HUES64 (cell line): ENCODE measurements around the gene BLTP3B.
A peak's percentile ranks its signal among the peaks of the same experiment; 100 is the strongest.
"Not testable (repeated sequence)": the region's sequence is repeated elsewhere in the genome, so short reads cannot be mapped to it uniquely, and the experiment has no call there.

Source experiments
- H3K27ac ChIP-seq: 2 replicates; pipeline ENCODE4 v1.7.0; 2013; ENCODE audit warnings: low read depth, low read length, inconsistent platforms
- H3K27me3 ChIP-seq: 2 replicates; pipeline ENCODE4 v1.6.1; 2013; ENCODE audit warnings: mild to moderate bottlenecking, low read length; ENCODE audit not compliant: insufficient read depth
- H3K36me3 ChIP-seq: 2 replicates; pipeline ENCODE4 v1.6.1; 2013; ENCODE audit warnings: mild to moderate bottlenecking, low read length; ENCODE audit not compliant: insufficient read depth
- H3K4me1 ChIP-seq: 2 replicates; pipeline ENCODE4 v1.6.1; 2013; ENCODE audit warnings: mild to moderate bottlenecking, low read length, moderate library complexity; ENCODE audit not compliant: insufficient read depth
- H3K4me3 ChIP-seq: 2 replicates; pipeline ENCODE4 v1.5.1; 2013; ENCODE audit warnings: mild to moderate bottlenecking, low read length, moderate library complexity
- H3K9ac ChIP-seq: 2 replicates; pipeline ENCODE4 v1.6.1; 2013; ENCODE audit warnings: mild to moderate bottlenecking, low read depth, low read length
- H3K9me3 ChIP-seq: 2 replicates; pipeline ENCODE4 v1.6.1; 2013; ENCODE audit warnings: low read depth, low read length; ENCODE audit not compliant: insufficient read depth
- WGBS: fragments of 150-250, 120-280 bp; methylation state at CpG from one replicate; pipeline ENCODE4 v1.1.7; 2013; ENCODE audit warnings: missing lambda C conversion rate; 5-methylcytosine and 5-hydroxymethylcytosine counted together

The BLTP3B gene

DNA sequence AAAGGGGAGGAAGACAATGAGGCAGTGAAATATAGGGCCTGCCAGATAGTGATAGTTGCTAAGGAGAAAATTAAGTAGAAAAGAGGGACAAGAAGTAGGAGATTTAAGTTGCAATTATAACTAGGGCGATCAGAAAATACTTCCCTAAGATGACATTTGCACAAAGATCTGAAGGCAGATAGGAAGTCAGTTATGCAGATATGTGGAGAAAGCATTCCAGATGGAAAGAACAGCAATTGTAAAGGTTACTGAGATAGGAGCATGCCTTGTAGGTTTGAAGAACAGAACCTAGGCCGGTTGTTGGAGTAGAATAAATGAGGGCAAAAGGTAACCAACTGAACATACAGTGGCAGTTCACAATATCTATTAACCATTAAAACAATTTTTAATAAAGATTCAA, 36.6 kb upstream of the BLTP3B start:
- H3K4me1 ChIP-seq = 0 out of 2 replicates have a peak, but pooled peaks cover 3% of the 10 kb centered on the region
- no peak overlapping the region for H3K27ac ChIP-seq
- WGBS = 87% methylated on average over 2 of the region's 2 CpGs
- peaks cover 19% of the 10 kb centered on the region for H3K36me3 ChIP-seq
- no peak overlapping the region for H3K9ac ChIP-seq
- no peak overlapping the region for H3K4me3 ChIP-seq
- no peaks in the 10 kb centered on the region for H3K27me3 ChIP-seq
- H3K9me3 ChIP-seq = no peaks in the 10 kb centered on the region

DNA sequence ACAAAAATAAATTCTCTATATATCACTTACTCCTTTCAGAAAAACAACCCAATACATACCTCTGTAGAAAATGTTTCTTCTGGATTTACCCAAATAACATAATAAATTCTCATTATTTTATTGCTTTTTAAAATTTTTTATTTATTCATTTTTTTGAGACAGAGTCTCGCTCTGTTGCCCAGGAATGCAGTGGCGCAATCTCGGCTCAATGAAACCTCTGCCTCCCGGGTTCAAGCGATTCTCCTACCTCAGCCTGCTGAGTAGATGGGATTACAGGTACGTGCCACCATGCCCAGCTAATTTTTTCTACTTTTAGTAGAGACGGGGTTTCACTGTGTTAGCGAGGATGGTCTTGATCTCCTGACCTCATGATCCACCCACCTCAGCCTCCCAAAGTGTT, 33.8 kb upstream of the BLTP3B start:
- peaks cover 26% of the 10 kb centered on the region for H3K36me3 ChIP-seq
- not testable (repeated sequence) for H3K4me1 ChIP-seq, H3K4me3 ChIP-seq, H3K9ac ChIP-seq, H3K27me3 ChIP-seq, H3K9me3 ChIP-seq, H3K27ac ChIP-seq
- WGBS = 92% methylated on average over 8 of the region's 8 CpGs

DNA sequence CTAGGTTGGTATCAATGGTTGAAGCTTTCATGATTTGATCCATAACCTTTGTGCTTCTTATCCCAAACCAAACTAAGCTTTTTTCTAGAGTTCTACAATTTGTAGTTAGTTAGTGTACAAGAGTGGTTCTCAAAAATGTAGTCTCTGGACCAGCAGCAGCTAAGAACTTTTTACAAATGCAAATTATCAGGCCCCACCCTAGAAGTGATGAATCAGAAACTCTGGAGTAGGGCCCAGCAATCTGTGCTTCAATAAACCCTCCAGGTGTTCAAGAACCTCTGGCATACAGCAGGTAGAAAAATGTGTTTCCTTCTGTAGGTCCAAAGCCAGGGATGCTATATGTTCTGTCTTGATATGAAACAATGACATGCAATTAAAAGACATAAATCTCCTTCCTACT, 31.8 kb upstream of the BLTP3B start:
- Histone ChIP-seq H3K4me3 (no peak overlapping the region), H3K9me3 (no peaks in the 10 kb centered on the region), H3K36me3 (peaks cover 19% of the 10 kb centered on the region), H3K27ac (no peak overlapping the region), H3K4me1 (no peaks in the 10 kb centered on the region), H3K9ac (no peak overlapping the region), H3K27me3 (no peaks in the 10 kb centered on the region)

DNA sequence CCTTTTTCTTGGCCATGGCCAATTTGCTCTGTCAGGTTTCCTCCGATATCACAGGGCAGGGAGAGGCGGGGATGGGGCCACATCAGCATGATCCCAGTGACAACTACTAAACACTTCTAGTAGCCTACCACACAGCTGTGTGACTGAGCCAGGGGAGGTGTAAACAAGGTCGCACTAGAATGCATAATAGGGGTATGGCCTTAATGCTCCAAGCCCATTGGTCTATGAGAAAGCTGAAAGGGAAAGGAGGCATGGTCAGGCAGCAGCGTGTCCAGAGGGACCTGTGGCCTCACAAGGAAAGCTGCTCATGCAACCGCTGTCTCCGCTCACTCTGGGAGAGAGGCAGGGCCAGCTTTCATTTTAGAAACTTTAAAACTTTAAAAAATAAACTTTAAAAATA, 30.4 kb upstream of the BLTP3B start:
- H3K9me3 ChIP-seq = no peaks in the 10 kb centered on the region
- H3K4me1 ChIP-seq = no peaks in the 10 kb centered on the region
- H3K4me3 ChIP-seq = no peak overlapping the region
- H3K36me3 ChIP-seq = peaks cover 14% of the 10 kb centered on the region; the same call in 1 of the 2 replicates
- 86% methylated on average over 6 of the region's 6 CpGs for WGBS
- no peak overlapping the region for H3K9ac ChIP-seq
- H3K27ac ChIP-seq = no peak overlapping the region
- no peaks in the 10 kb centered on the region for H3K27me3 ChIP-seq

DNA sequence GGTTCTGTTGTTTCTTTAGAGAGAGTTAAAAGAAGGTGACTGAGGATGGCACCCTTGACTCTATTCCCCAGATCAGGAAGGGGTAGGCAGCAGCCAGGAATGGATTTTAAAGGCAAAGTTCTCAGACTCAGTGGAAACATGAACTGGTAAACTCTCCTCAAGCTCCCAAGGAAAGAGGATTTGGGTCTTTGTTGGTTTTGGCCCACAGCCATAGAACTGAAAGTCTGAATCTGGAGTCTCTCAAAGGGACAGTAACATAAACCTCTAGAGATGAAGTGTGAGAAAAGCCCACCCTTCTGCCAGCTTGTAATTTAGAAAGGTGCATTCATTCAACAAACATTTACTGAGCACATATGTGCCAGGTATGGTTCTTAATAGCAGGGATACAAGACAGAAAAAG, 28.6 kb upstream of the BLTP3B start:
- Histone ChIP-seq H3K4me3 (no peak overlapping the region), H3K27me3 (no peaks in the 10 kb centered on the region), H3K4me1 (no peaks in the 10 kb centered on the region), H3K9ac (no peak overlapping the region), H3K9me3 (no peaks in the 10 kb centered on the region), H3K36me3 (peaks cover 10% of the 10 kb centered on the region), H3K27ac (no peak overlapping the region)

DNA sequence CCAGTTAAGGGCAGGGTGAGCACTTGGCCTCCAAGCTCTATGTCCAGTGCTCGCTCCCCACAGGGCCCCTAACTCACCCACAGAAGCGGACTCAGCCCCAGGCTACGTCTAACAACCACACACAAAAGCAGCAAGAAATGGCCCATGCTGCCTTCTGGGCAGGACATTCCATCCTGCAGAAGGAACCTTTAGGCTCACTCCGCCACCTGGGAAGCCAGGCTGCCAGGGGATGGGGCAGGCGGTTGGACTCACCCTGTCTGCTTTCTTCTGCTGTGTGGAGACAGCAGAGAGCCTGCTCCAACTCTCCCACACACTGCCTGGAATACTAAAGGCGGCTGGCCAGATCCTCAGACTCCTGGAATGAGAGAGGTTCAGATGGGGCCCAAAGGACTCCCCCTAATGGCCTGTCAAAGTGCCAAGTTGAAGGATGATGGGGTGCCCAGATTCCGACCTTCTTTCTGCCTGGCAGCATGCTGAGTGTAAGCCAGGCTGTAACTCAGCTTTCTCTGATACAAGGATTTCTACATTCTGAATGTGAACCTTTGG, 27.7 kb upstream of the BLTP3B start:
- Histone ChIP-seq H3K9ac (no peak overlapping the region), H3K27me3 (no peaks in the 10 kb centered on the region), H3K36me3 (peaks cover 16% of the 10 kb centered on the region), H3K4me3 (no peak overlapping the region), H3K4me1 (no peaks in the 10 kb centered on the region), H3K9me3 (no peaks in the 10 kb centered on the region), H3K27ac (no peak overlapping the region)
- WGBS = 90% methylated on average over 7 of the region's 7 CpGs

DNA sequence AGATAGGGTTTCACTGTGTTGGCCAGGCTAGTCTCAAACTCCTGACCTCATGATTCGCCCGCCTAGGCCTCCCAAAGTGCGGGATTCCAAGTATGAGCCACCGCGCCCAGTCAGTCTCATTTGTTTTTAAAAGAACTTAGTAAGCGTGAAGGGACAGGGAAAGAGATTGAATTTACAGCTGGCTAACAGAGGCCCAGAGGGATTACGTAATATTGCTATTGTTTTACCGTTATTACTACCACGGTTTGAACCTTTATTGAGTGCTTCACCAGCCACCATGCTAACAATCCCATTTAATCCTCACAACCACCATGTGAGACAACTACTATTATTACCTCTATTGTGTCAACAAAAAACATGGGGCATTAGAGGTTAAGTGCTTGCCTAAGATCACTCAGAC, 26.7 kb upstream of the BLTP3B start:
- H3K36me3 ChIP-seq = peaks cover 21% of the 10 kb centered on the region
- no peaks in the 10 kb centered on the region for H3K27me3 ChIP-seq
- H3K9ac ChIP-seq = no peak overlapping the region
- WGBS = 96% methylated on average over 9 of the region's 9 CpGs
- H3K4me3 ChIP-seq = no peak overlapping the region
- no peak overlapping the region for H3K27ac ChIP-seq
- no peaks in the 10 kb centered on the region for H3K9me3 ChIP-seq
- H3K4me1 ChIP-seq = peaks cover 6% of the 10 kb centered on the region; the same call in 1 of the 2 replicates

DNA sequence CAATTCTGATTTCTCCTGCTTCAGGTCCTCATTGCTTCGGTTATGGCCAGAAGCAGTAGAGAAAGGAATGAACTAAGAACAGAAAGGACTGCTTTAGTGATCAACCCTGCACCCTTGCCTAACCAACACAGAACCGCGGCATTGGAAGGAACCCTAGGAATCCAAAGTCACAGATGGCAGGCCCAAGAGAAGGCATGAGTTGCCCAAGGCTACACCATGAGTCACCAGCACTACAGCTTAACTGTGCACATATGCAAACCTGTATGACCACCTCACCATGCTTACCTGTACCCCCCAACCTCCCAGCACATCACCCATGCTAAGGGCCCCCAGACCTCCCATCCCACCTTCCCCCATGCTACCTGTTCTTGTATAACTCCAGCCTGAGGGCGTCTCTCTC, 25.9 kb upstream of the BLTP3B start:
- Histone ChIP-seq H3K36me3 (peaks cover 21% of the 10 kb centered on the region), H3K9ac (no peak overlapping the region; the same call in 1 of the 2 replicates), H3K9me3 (no peaks in the 10 kb centered on the region), H3K27me3 (no peaks in the 10 kb centered on the region), H3K4me3 (no peak overlapping the region), H3K27ac (no peak overlapping the region), H3K4me1 (peaks cover 11% of the 10 kb centered on the region)
- WGBS = 91% methylated on average over 4 of the region's 4 CpGs

DNA sequence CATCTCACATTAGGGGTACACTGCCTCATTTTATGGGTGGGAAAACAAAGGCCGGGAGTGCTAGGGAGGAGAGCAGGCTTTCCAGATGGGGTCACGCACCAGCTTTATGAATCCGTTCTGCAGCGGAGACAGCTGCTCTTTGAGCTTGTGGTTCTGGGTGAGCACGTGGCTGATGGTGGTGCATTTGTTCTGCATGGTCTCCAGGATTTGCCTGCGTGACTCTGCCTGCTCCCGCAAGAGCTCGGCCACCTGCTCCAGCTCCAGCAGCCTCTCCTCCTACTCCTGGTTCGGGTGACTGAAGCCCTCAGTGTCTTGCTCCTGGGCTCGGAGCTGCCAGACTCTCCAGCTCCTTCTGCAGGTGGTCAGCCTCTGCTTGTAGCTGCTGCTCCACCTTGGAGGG, 23.6 kb upstream of the BLTP3B start:
- WGBS = 95% methylated on average over 10 of the region's 10 CpGs
- peaks cover 14% of the 10 kb centered on the region for H3K36me3 ChIP-seq
- H3K27me3 ChIP-seq = no peaks in the 10 kb centered on the region
- H3K27ac ChIP-seq = no peak overlapping the region
- no peaks in the 10 kb centered on the region for H3K9me3 ChIP-seq
- H3K4me1 ChIP-seq = peaks cover 21% of the 10 kb centered on the region
- no peak overlapping the region for H3K9ac ChIP-seq
- H3K4me3 ChIP-seq = no peak overlapping the region

DNA sequence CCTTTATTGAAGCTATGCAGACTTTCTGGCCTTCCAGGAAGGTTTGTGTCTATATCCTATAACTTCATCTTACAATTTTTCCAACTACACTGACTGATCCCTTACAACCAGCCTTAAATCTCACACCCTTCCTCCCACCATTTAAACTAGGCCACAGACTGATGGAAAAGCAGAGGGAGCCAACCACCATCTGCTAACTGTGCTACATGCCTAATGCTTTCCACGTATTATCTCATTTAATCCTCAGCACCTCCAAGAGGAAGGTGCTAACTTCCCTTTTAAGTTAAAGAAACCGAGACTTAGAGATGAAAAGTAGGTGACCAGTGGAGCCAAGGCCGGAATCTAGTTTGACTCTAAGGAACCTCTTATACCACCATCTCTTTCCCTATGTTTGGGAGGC, 22.7 kb upstream of the BLTP3B start:
- no peak overlapping the region for H3K4me3 ChIP-seq
- no peaks in the 10 kb centered on the region for H3K9me3 ChIP-seq
- H3K36me3 ChIP-seq = peaks cover 14% of the 10 kb centered on the region
- WGBS = 100% methylated on average over 3 of the region's 3 CpGs
- peaks cover 21% of the 10 kb centered on the region for H3K4me1 ChIP-seq
- no peak overlapping the region for H3K27ac ChIP-seq
- no peaks in the 10 kb centered on the region for H3K27me3 ChIP-seq
- no peak overlapping the region for H3K9ac ChIP-seq

DNA sequence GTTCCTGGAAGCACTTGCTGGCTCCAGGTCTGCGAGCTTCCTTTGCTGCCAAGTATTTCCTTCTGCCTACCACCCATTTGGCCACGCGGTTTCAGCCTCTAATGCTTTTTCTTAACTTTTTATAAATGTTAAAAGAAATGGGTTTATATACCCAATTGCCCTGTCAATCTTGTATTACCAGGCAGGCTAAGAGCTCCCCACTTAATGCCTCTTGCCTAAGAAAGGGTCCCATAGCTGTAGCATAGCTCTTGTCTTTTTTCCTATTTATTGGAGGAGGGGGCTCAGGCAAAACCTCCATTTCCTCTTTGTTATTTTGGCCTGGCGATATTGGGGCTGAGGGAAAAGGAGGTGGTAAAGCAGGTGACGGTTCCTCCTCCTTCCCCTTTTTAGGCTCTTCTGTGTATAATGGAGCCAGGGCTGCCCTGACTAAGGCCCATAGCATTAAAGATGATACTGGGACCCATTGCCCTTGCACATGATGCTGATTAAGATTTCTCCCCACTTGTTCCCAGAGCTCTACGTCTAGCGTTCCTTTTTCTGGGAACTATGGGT, 21.6 kb upstream of the BLTP3B start:
- Histone ChIP-seq H3K27ac (peak overlapping the region; percentile 34; the same call in 1 of the 2 replicates), H3K9me3 (peaks cover 2% of the 10 kb centered on the region; the same call in 1 of the 2 replicates), H3K9ac (no peak overlapping the region), H3K36me3 (peaks cover 14% of the 10 kb centered on the region), H3K4me3 (peak overlapping the region; percentile 30; the same call in 1 of the 2 replicates), H3K4me1 (peaks cover 21% of the 10 kb centered on the region), H3K27me3 (no peaks in the 10 kb centered on the region)
- WGBS = 52% methylated on average over 6 of the region's 7 CpGs
